Esophagus squamous epithelium (tissue), 4 donors: ENCODE data around the gene ATP10B.

Source experiments
- CTCF ChIP-seq, 6 experiments: fragments of 450-650 bp in 4 of 6; fragments of 200-600 bp in 2 of 6; sonication (generic) in 2 of 6; IDR thresholded peaks; one replicate each; pipeline ENCODE4 v1.5.1; 2016 to 2019; ENCODE audit warnings: antibody characterized with exemption in 6 of 6, mild to moderate bottlenecking in 4 of 6, moderate library complexity in 4 of 6
- POLR2A ChIP-seq, 4 donors: fragments of 450-650 bp; IDR thresholded peaks; one replicate each; pipeline ENCODE4 v1.6.1; 2017; ENCODE audit warnings: antibody characterized with exemption in 4 of 4, mild to moderate bottlenecking in 4 of 4, moderate library complexity in 3 of 4

GRCh38 chr5:160726721-160727120, 125.3 kb downstream of the ATP10B start:
- TF ChIP-seq CTCF (IDR thresholded peaks at IDR 0.05): no peak
- TF ChIP-seq POLR2A (IDR thresholded peaks at IDR 0.05): no peak
